Aorta (tissue), 5 donors: ENCODE results near the gene PBX4. TPM values are rescaled to one million over a fixed set of nuclear protein-coding genes. Genes with fewer than 3 reads are reported as not detected.

Experiments
- ATAC-seq: fragments of 200-7000 bp; cut with Tn5 transposase; one replicate; pipeline ENCODE4 v1.9.1; 2022; ENCODE audit warnings: moderate library complexity; ENCODE audit not compliant: low FRiP score
- DNase-seq, 2 donors: peaks; one replicate each; pipeline ENCODE4 v3.0.0-alpha.2; 2020
- H3K27ac ChIP-seq, 2 donors: one replicate each; pipeline ENCODE4 v1.5.1; 2013; ENCODE audit warnings: low read length in 2 of 2, mild to moderate bottlenecking in 2 of 2, moderate library complexity in 2 of 2, control low read depth in 1 of 2, inconsistent platforms in 1 of 2, low read depth in 1 of 2
- H3K27me3 ChIP-seq, 2 donors: one replicate each; pipeline ENCODE4 v1.6.1; 2013; ENCODE audit warnings: control low read depth in 1 of 2, low read length in 1 of 2, mild to moderate bottlenecking in 1 of 2, moderate library complexity in 1 of 2; ENCODE audit not compliant: insufficient read depth in 2 of 2, control insufficient read depth in 1 of 2
- H3K36me3 ChIP-seq, 2 donors: one replicate each; pipeline ENCODE4 v1.6.1; 2013; ENCODE audit warnings: control low read depth in 1 of 2, low read length in 1 of 2, mild to moderate bottlenecking in 1 of 2; ENCODE audit not compliant: insufficient read depth in 2 of 2, control insufficient read depth in 1 of 2
- H3K4me1 ChIP-seq, 2 donors: one replicate each; pipeline ENCODE4 v1.6.1; 2013; ENCODE audit warnings: low read length in 2 of 2, control low read depth in 1 of 2, mild to moderate bottlenecking in 1 of 2, moderate library complexity in 1 of 2; ENCODE audit not compliant: insufficient read depth in 2 of 2, control insufficient read depth in 1 of 2
- H3K4me3 ChIP-seq, 2 donors: one replicate each; pipeline ENCODE4 v1.5.1; 2013; ENCODE audit warnings: low read length in 2 of 2, control low read depth in 1 of 2, mild to moderate bottlenecking in 1 of 2
- H3K9me3 ChIP-seq: one replicate; pipeline ENCODE4 v1.6.1; 2013; ENCODE audit warnings: mild to moderate bottlenecking, low read length; ENCODE audit not compliant: control insufficient read depth
- WGBS, 2 donors: extraction: QIAGEN DNeasy Blood & Tissue Kit; methylation state at CpG; one replicate each; pipeline ENCODE4 v1.1.7; 2013; 5-methylcytosine and 5-hydroxymethylcytosine counted together
- intact Hi-C, 2 donors: fragments of 100-400 bp; cut with DNase I; formaldehyde crosslinking; loops; one replicate each; pipeline versions ENCODE4 v1.14.2 to v1.15.0; 2022
- polyA plus RNA-seq, 2 donors: library from polyadenylated mRNA; stranded (reverse); fragments of 200-250 nt; gene quantifications; one replicate each; pipeline ENCODE4 v1.2.3, GENCODE V29; 2013
- total RNA-seq, 2 donors: library from RNA; stranded (reverse); fragmentation: NEBNext Ultra II Directional; extraction: Animal tissue kit (Norgen Biotek cat#: 25700); gene quantifications; one replicate each; pipeline ENCODE4 v1.2.1, GENCODE V29; 2021
- donor health status: healthy with polysubstance abuse.
- donor health status: Bipolar disorder and iron deficiency.
- donor health status: DM: no; HTN: no; CAD: no.
- donor health status: DM: no; HTN: no; CAD: no.
- donor health status: DM: yes; HTN: yes; CAD: no.

Gene PBX4
- total and polyA plus RNA-seq, 4 donors: 0.65 to 1.5 (median 1.4) TPM; not detected in 1

DNA sequence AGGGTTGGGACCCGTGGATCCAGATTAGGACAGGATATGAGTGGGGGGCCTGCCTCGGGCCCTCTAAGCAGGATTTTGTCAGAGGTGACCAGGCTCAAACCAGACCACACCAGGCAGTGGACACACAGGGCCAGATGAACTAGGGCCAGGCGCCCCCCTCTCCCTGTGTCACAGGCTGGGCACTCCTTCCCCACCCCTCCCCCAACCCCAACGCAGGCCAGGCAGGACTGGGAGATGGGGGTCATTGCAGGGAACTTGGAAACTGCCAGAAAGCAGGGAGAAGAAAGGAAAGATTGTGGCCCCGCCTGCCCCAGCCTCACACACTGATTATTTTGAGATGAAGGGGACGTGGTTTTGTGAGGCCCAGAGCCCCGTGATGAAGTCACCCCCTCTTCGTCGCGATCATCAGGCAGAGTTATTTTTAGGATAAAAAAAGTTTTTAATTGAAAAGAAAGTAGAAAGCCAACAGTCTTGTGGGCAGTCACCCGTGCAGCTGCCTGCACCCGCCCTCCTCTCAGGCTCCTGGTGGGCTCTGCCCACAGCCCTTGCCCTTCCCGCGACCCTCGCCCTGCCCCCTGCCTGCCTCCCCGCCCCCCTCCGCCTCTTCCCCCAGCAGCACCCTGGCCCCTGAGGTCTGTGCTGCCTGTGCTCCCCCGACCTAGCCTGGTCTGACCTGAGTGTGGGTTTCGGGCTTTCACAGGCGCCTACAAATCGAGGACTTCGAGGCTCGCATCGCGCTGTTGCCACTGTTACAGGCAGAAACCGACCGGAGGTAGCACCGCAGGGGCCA lies 91.7 kb downstream of the PBX4 start:
- ATAC-seq (no peak), DNase-seq (no peak)
- WGBS, 2 donors: 73 to 78% methylated on average over 28 of the region's 28 CpGs
- intact Hi-C loops: no loop called here
- no peaks in the 10 kb centered on the region for H3K36me3 ChIP-seq
- no peaks in the 10 kb centered on the region for H3K4me1 ChIP-seq
- H3K4me3 ChIP-seq: no peak overlapping the region
- H3K9me3 ChIP-seq: no peaks in the 10 kb centered on the region
- H3K27me3 ChIP-seq: no peaks in the 10 kb centered on the region
- H3K27ac ChIP-seq: no peak overlapping the region

- H3K27ac ChIP-seq: no peak overlapping the region
- no peaks in the 10 kb centered on the region for H3K4me1 ChIP-seq
- intact Hi-C loops: no loop called here
- H3K9me3 ChIP-seq: no peaks in the 10 kb centered on the region
- 87 to 88% methylated on average over 23 of the region's 23 CpGs for WGBS, 2 donors
- H3K27me3 ChIP-seq: no peaks in the 10 kb centered on the region
- no peak for ATAC-seq
- DNase-seq: no peak
- H3K4me3 ChIP-seq: no peak overlapping the region
- no peaks in the 10 kb centered on the region for H3K36me3 ChIP-seq
These were observed 92.7 kb downstream of the PBX4 start for GRCh38 chr19:19525611-19526380.

DNA sequence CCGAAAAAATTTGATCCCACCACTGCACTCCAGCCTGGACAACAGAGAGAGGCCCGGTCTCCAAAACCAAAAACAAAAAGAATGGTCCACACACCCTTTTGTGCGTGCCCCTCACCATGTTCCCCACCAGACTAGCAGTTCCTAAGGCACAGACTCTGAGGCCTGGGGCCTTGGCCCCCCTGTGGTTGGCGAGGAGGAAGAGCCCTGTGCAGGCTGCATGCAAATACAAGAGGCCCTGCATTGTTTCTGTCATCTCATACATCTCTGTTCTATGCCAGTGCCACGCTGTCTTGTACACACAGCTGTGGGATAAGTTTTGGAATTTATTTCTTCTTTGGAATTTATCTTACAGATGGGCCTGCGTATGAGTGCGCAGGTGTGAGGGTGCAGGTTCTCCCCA lies 94.4 kb downstream of the PBX4 start:
- Histone ChIP-seq H3K4me1 (no peaks in the 10 kb centered on the region), H3K36me3 (peaks cover 2 to 3% of the 10 kb centered on the region in 2 donors), H3K27ac (no peak overlapping the region), H3K9me3 (no peaks in the 10 kb centered on the region), H3K27me3 (no peaks in the 10 kb centered on the region), H3K4me3 (no peak overlapping the region)
- ATAC-seq (no peak), DNase-seq (no peak)
- 87 to 91% methylated on average over 7 of the region's 7 CpGs for WGBS, 2 donors
- intact Hi-C loops: loop anchor here in 1 of 2 donors (5.0 kb wide), 1 partner anchor 558 kb away; no protein-coding TSS in a partner anchor

GRCh38 chr19:19523177-19523576 lies 95.3 kb downstream of the PBX4 start:
- WGBS, 2 donors: 86 to 87% methylated on average over 3 of the region's 3 CpGs
- H3K4me1 ChIP-seq: no peaks in the 10 kb centered on the region
- DNase-seq (no peak), ATAC-seq (no peak)
- H3K9me3 ChIP-seq: no peaks in the 10 kb centered on the region
- H3K27ac ChIP-seq: no peak overlapping the region
- peaks cover 2 to 3% of the 10 kb centered on the region in 2 donors for H3K36me3 ChIP-seq
- intact Hi-C loops: loop anchor here in 1 of 2 donors (5.0 kb wide), 1 partner anchor 559 kb away; no protein-coding TSS in a partner anchor
- no peak overlapping the region for H3K4me3 ChIP-seq
- no peaks in the 10 kb centered on the region for H3K27me3 ChIP-seq

DNA sequence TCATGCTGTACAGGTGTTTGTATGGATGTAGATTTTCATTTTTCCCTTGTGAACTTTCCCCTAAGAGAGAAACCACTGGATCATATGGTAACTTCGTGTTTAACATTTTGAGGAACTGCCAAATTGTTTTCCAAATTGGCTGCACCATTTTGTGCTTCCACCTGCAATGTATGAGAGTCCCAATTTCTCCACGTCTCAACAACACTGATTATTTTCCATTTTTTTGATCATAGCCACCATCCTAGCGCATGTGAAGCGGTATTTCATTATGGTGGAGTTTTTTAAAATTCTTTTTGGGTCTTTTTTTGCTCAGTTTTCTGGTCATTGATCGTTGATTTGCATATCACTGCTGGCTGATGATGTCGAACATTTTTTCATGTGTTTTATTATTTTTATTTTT lies 97.5 kb downstream of the PBX4 start:
- H3K36me3 ChIP-seq: peaks cover 2 to 3% of the 10 kb centered on the region in 2 donors

GRCh38 chr19:19517235-19517619 lies 101.3 kb downstream of the PBX4 start:
- intact Hi-C loops: no loop called here
- ATAC-seq: no peak
- Histone ChIP-seq H3K27me3 (no peaks in the 10 kb centered on the region), H3K4me1 (no peaks in the 10 kb centered on the region), H3K36me3 (peaks cover 2 to 3% of the 10 kb centered on the region in 2 donors), H3K4me3 (no peak overlapping the region), H3K9me3 (no peaks in the 10 kb centered on the region), H3K27ac (no peak overlapping the region)
- DNase-seq: no peak
- 77 to 84% methylated on average over 10 of the region's 10 CpGs for WGBS, 2 donors

More for the DNA sequence above, 97.5 kb downstream of the PBX4 start:
- ATAC-seq (no peak), DNase-seq (no peak)
- H3K4me3 ChIP-seq: no peak overlapping the region
- no peak overlapping the region for H3K27ac ChIP-seq
- H3K27me3 ChIP-seq: no peaks in the 10 kb centered on the region
- intact Hi-C loops: loop anchor here in 1 of 2 donors (5.0 kb wide), 1 partner anchor 561 kb away; no protein-coding TSS in a partner anchor
- no peaks in the 10 kb centered on the region for H3K9me3 ChIP-seq
- H3K4me1 ChIP-seq: no peaks in the 10 kb centered on the region
- 81 to 84% methylated on average over 6 of the region's 6 CpGs for WGBS, 2 donors

- ATAC-seq (peak; percentile 95), DNase-seq (peak; percentile 94 to 97)
- H3K4me1 ChIP-seq: no peaks in the 10 kb centered on the region
- intact Hi-C loops: no loop called here
- peaks cover 2 to 3% of the 10 kb centered on the region in 2 donors for H3K36me3 ChIP-seq
- peak within 1 kb of the TSS; percentile 72 to 85 for H3K4me3 ChIP-seq
- peak within 1 kb of the TSS in 1 of 2 donors; percentile 81 for H3K27ac ChIP-seq
- WGBS, 2 donors: 6 to 7% methylated on average over 61 of the region's 61 CpGs
- H3K27me3 ChIP-seq: no peaks in the 10 kb centered on the region
- no peaks in the 10 kb centered on the region for H3K9me3 ChIP-seq
These were observed 102.6 kb downstream of the PBX4 start, which contains the start of gene NDUFA13 for GRCh38 chr19:19515642-19516519. Gene NDUFA13, plus strand, starts transcription at chr19:19516225. Its CDS starts 14 bp downstream, at chr19:19516239.
